DOHH2 (cell line): ENCODE data around the gene CWC22.

Experiments used
- H3F3A ChIP-seq: fragments of 200-600 bp; sonication (generic), shearing (Covaris generic); 2 replicates; pipeline ENCODE4 v1.6.0; 2016; ENCODE audit warnings: antibody characterized with exemption, mild to moderate bottlenecking; ENCODE audit not compliant: control insufficient read depth, insufficient read depth
- H3K27ac ChIP-seq: fragments of 200-600 bp; sonication (generic); 2 replicates; pipeline ENCODE4 v1.5.1; 2014; ENCODE audit warnings: low read depth, mild to moderate bottlenecking, low read length, moderate library complexity
- H3K27me3 ChIP-seq: fragments of 200-600 bp; sonication (generic); 2 replicates; pipeline ENCODE4 v1.6.1; 2014; ENCODE audit warnings: mild to moderate bottlenecking, low read length, mixed read lengths; ENCODE audit not compliant: control insufficient read depth
- H3K36me3 ChIP-seq: fragments of 200-600 bp; sonication (generic); 2 replicates; pipeline ENCODE4 v1.6.1; 2014; ENCODE audit warnings: mild to moderate bottlenecking, low read length, moderate library complexity, mixed read lengths; ENCODE audit not compliant: control insufficient read depth
- H3K4me1 ChIP-seq: fragments of 200-600 bp; sonication (generic); 2 replicates; pipeline ENCODE4 v1.6.1; 2014; ENCODE audit warnings: mild to moderate bottlenecking, low read length, mixed read lengths; ENCODE audit not compliant: control insufficient read depth
- H3K4me2 ChIP-seq: fragments of 200-600 bp; sonication (generic); 2 replicates; pipeline ENCODE4 v1.6.0; 2014; ENCODE audit warnings: mild to moderate bottlenecking, low read length, moderate library complexity
- H3K4me3 ChIP-seq: fragments of 200-600 bp; sonication (generic); 2 replicates; pipeline ENCODE4 v1.5.1; 2014; ENCODE audit warnings: mild to moderate bottlenecking, low read length, mixed read lengths
- H3K79me2 ChIP-seq: fragments of 200-600 bp; sonication (generic); 2 replicates; pipeline ENCODE4 v1.6.1; 2014; ENCODE audit warnings: mild to moderate bottlenecking, low read length, mixed read lengths; ENCODE audit not compliant: control insufficient read depth
- H3K9me2 ChIP-seq: fragments of 200-600 bp; sonication (generic); replicated peaks from 2 replicates; pipeline ENCODE4 v1.6.1; 2014; ENCODE audit warnings: mild to moderate bottlenecking, low read length, mixed read lengths; ENCODE audit not compliant: control insufficient read depth
- H3K9me3 ChIP-seq: fragments of 200-600 bp; sonication (generic); 2 replicates; pipeline ENCODE4 v1.6.1; 2014; ENCODE audit warnings: antibody characterized with exemption, low read length, mixed read lengths; ENCODE audit not compliant: control insufficient read depth, insufficient read depth
- H4K20me1 ChIP-seq: fragments of 200-600 bp; sonication (generic); 2 replicates; pipeline ENCODE4 v1.6.0; 2014; ENCODE audit warnings: low read depth, mild to moderate bottlenecking, antibody characterized with exemption, low read length, moderate library complexity; ENCODE audit not compliant: control insufficient read depth, insufficient read depth
- EZH2phosphoT487 ChIP-seq: fragments of 200-600 bp; sonication (generic); IDR thresholded peaks from 2 replicates; pipeline ENCODE4 v1.6.1; 2017; ENCODE audit warnings: borderline replicate concordance, mild to moderate bottlenecking, antibody characterized with exemption, low read length, moderate library complexity, mixed read lengths
- TF ChIP-seq, protein P1 (sequence below): fragments of 200-600 bp; sonication (generic); IDR thresholded peaks from one replicate; pipeline ENCODE4 v1.5.1; 2014; ENCODE audit warnings: antibody characterized with exemption, mild to moderate bottlenecking, low read depth, low read length; ENCODE audit not compliant: poor library complexity, severe bottlenecking

Gene CWC22

DNA sequence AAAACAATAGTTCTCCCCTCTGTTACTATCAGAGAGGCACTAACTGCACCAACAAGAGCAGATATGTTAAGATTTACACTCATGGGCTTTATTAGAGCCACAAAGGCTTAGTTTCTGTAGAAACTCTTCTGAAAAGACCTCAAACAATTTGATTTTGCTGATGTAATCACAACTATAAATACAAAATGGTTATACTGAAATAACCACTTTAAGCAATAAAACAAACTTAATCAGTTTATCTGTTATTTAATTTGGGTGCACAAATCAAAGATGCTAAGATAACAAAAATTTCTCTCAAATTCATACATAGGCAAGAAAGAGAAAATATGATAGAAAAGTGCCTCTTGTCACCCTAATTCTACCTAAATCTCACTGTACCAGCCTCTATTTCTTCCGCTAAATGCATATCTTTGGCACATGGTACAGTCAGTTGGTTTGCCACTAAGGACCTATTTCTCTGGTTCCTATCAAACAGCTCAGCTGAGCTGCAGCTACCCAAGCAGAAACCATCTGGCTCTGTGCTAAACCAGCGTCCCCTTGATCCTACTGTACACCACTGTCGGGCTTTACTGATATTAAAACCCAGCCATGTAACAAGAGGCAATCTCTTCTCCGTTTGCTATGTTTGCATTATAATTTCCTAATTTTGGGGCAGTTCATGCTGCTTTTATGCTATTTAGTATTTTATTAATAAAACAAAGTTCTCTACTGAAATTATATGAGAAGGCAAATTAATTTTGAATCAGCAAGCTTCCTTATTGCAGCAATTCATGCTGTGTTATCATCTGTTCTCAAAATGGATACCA lies 60.1 kb downstream of the CWC22 start:
- Histone ChIP-seq H3K36me3 (peaks cover 73% of the 10 kb centered on the region), H3K4me2 (no peak overlapping the region), H3K9me2 (no peaks in the 10 kb centered on the region), H3K9me3 (no peaks in the 10 kb centered on the region), H3K4me3 (no peak overlapping the region), H3K27ac (no peak overlapping the region), H3K27me3 (no peaks in the 10 kb centered on the region), H3K79me2 (no peaks in the 10 kb centered on the region), H3F3A (no peaks in the 10 kb centered on the region), H3K4me1 (peaks cover 8% of the 10 kb centered on the region), H4K20me1 (no peaks in the 10 kb centered on the region)
- TF ChIP-seq, protein P1, sequence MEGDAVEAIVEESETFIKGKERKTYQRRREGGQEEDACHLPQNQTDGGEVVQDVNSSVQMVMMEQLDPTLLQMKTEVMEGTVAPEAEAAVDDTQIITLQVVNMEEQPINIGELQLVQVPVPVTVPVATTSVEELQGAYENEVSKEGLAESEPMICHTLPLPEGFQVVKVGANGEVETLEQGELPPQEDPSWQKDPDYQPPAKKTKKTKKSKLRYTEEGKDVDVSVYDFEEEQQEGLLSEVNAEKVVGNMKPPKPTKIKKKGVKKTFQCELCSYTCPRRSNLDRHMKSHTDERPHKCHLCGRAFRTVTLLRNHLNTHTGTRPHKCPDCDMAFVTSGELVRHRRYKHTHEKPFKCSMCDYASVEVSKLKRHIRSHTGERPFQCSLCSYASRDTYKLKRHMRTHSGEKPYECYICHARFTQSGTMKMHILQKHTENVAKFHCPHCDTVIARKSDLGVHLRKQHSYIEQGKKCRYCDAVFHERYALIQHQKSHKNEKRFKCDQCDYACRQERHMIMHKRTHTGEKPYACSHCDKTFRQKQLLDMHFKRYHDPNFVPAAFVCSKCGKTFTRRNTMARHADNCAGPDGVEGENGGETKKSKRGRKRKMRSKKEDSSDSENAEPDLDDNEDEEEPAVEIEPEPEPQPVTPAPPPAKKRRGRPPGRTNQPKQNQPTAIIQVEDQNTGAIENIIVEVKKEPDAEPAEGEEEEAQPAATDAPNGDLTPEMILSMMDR: no peak

DNA sequence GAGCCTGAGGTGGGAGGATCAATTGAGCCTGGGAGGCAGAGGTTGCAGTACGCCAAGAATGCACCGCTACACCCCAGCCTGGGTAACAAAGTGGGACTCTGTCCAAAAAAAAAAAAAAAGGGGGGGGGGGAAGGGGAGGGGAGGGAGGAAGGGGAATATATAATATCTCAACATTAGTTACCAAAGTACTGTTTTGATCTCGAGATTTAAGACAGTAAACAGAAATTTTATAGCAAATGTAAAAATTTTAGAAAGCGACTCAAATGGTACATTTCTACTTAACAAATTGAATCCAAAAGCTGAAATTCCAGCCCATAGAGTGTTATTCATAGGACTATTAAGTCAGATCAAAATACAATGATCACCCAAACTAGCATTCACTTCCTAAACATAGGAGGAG lies 60.8 kb downstream of the CWC22 start:
- H3F3A ChIP-seq: no peaks in the 10 kb centered on the region
- no peaks in the 10 kb centered on the region for H3K79me2 ChIP-seq
- peaks cover 66% of the 10 kb centered on the region for H3K36me3 ChIP-seq
- peaks cover 8% of the 10 kb centered on the region for H3K4me1 ChIP-seq
- H3K4me3 ChIP-seq: no peak overlapping the region
- no peak overlapping the region for H3K27ac ChIP-seq
- H3K9me3 ChIP-seq: no peaks in the 10 kb centered on the region
- no peaks in the 10 kb centered on the region for H3K27me3 ChIP-seq
- H4K20me1 ChIP-seq: no peaks in the 10 kb centered on the region
- TF ChIP-seq, protein P1: no peak
- TF ChIP-seq EZH2phosphoT487: no peak
- H3K4me2 ChIP-seq: no peak overlapping the region
- H3K9me2 ChIP-seq: no peaks in the 10 kb centered on the region

DNA sequence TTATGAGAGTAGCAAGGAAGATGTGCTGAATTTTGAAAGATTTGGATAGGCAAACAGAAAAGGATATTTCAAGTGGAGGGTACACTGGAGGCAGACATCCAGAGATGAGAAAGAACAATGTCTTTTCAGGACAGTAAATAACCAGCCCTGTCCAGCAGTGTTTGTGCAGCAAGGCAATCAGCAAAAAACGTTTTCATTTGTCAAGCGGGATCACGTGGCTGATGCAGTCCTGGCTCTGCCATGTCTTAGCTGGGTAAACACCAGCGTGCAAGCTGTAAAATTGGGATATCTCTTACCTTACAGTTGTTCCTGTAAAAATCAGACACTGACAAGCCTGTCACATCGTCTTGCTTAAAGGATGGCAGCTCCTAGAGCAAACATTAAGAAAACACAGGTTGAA lies 67.8 kb downstream of the CWC22 start:
- Histone ChIP-seq H3K4me1 (peaks cover 7% of the 10 kb centered on the region), H3F3A (no peaks in the 10 kb centered on the region), H3K36me3 (peaks cover 6% of the 10 kb centered on the region), H3K4me3 (no peak overlapping the region), H3K9me2 (no peaks in the 10 kb centered on the region), H3K27ac (no peak overlapping the region), H3K4me2 (no peak overlapping the region), H3K79me2 (no peaks in the 10 kb centered on the region), H4K20me1 (no peaks in the 10 kb centered on the region), H3K27me3 (no peaks in the 10 kb centered on the region), H3K9me3 (no peaks in the 10 kb centered on the region)
- TF ChIP-seq, protein P1: no peak
- no peak for TF ChIP-seq EZH2phosphoT487
